Endothelial cell of umbilical vein (primary cell): ENCODE data around the gene CCBE1. TPM values are rescaled to one million over a fixed set of nuclear protein-coding genes. Genes with fewer than 3 reads are reported as not detected.

Experiments
- BruUV-seq: library from RNA; stranded (reverse); fragments of 400-500 nt; replicated peaks from 2 replicates; lab custom pipeline; 2021; lab: Mats Ljungman, UMichigan
- CTCF ChIA-PET: fragments of 300-600, 350-600 bp; sonication (Branson Sonifier 250); formaldehyde crosslinking; loops from one replicate; lab custom pipeline; 2021; ENCODE audit warnings: antibody characterized with exemption, inconsistent platforms; lab: Charles Lee
- POLR2A ChIA-PET: fragments of 300-600, 350-600 bp; sonication (Branson Sonifier 250); formaldehyde crosslinking; loops from one replicate; lab custom pipeline; 2021; ENCODE audit warnings: antibody characterized with exemption, inconsistent platforms; lab: Charles Lee
- DNase-seq: peaks from one replicate; pipeline ENCODE4 v3.0.0-alpha.2; 2011; ENCODE audit warnings: low read depth, low spot score
- FAIRE-seq: peaks from 2 replicates; lab custom pipeline; 2011; peaks lifted over from hg19 to GRCh38; lab: Jason Lieb, UNC
- H2AFZ ChIP-seq: 2 replicates; pipeline ENCODE4 v1.6.0; 2012; ENCODE audit warnings: low read depth, low read length, control low read depth, inconsistent platforms
- H3K27ac ChIP-seq: 2 replicates; pipeline ENCODE4 v1.5.1; 2011; ENCODE audit warnings: low read depth, mild to moderate bottlenecking, control low read depth, low read length, moderate library complexity; ENCODE audit not compliant: insufficient read depth
- H3K27me3 ChIP-seq, 2 experiments: 2 replicates each; pipeline versions ENCODE4 v1.6.0 to v1.6.1; 2011; ENCODE audit warnings: low read length in 2 of 2, mixed read lengths in 1 of 2; ENCODE audit not compliant: control insufficient read depth in 2 of 2, insufficient read depth in 2 of 2
- H3K36me3 ChIP-seq, 2 experiments: 2 replicates in 1 of 2; 3 replicates in 1 of 2; pipeline ENCODE4 v1.5.1; 2011; ENCODE audit warnings: low read length in 2 of 2, mild to moderate bottlenecking in 1 of 2, moderate library complexity in 1 of 2; ENCODE audit not compliant: control insufficient read depth in 2 of 2, insufficient read depth in 2 of 2; ENCODE audit errors: extremely low read depth in 1 of 2
- H3K4me1 ChIP-seq: 3 replicates; pipeline ENCODE4 v1.5.1; 2011; ENCODE audit warnings: mild to moderate bottlenecking, low read length; ENCODE audit not compliant: control insufficient read depth, insufficient read depth; ENCODE audit errors: extremely low read depth
- H3K4me2 ChIP-seq: 2 replicates; pipeline ENCODE4 v1.6.1; 2011; ENCODE audit warnings: low read length, control low read depth, mixed read lengths; ENCODE audit not compliant: insufficient read depth
- H3K4me3 ChIP-seq, 3 experiments: fragments of 200-600 bp in 1 of 3; sonication (generic), shearing (Covaris generic) in 1 of 3; replicated peaks in 1 of 3; 2 replicates each; pipeline ENCODE4 v1.5.1; 2011 to 2016; ENCODE audit warnings: control low read depth in 3 of 3, low read length in 3 of 3, mild to moderate bottlenecking in 2 of 3, inconsistent platforms in 1 of 3, low read depth in 1 of 3, moderate library complexity in 1 of 3; ENCODE audit not compliant: insufficient read depth in 1 of 3
- H3K79me2 ChIP-seq: 2 replicates; pipeline ENCODE4 v1.6.0; 2012; ENCODE audit warnings: low read length, inconsistent platforms; ENCODE audit not compliant: control insufficient read depth, insufficient read depth
- H3K9ac ChIP-seq: replicated peaks from 2 replicates; pipeline ENCODE3; 2011; ENCODE audit warnings: low read length, control low read depth; ENCODE audit not compliant: insufficient read depth; ENCODE audit errors: extremely low read depth
- H3K9me1 ChIP-seq: replicated peaks from 3 replicates; pipeline ENCODE4 v1.6.0; 2011; ENCODE audit warnings: mild to moderate bottlenecking, low read length; ENCODE audit not compliant: control insufficient read depth, insufficient read depth; ENCODE audit errors: extremely low read depth
- H3K9me3 ChIP-seq: replicated peaks from 2 replicates; pipeline ENCODE4 v1.5.1; 2012; ENCODE audit warnings: low read length, inconsistent platforms; ENCODE audit not compliant: control insufficient read depth, insufficient read depth
- H4K20me1 ChIP-seq: replicated peaks from 2 replicates; pipeline ENCODE3; 2011; ENCODE audit warnings: mild to moderate bottlenecking, low read length; ENCODE audit not compliant: control insufficient read depth, insufficient read depth; ENCODE audit errors: extremely low read depth
- EZH2 ChIP-seq: IDR thresholded peaks from 2 replicates; pipeline ENCODE4 v1.6.1; 2012; ENCODE audit warnings: borderline replicate concordance, low read depth, mild to moderate bottlenecking, moderate library complexity, low read length, inconsistent platforms; ENCODE audit not compliant: severe bottlenecking
- FOS ChIP-seq: IDR thresholded peaks from 2 replicates; pipeline ENCODE4 v1.6.1; 2011; ENCODE audit warnings: mild to moderate bottlenecking, low read length, moderate library complexity, borderline replicate concordance; ENCODE audit not compliant: insufficient read depth
- GATA2 ChIP-seq: IDR thresholded peaks from 2 replicates; pipeline ENCODE4 v1.7.0; 2011; ENCODE audit warnings: low read depth, mild to moderate bottlenecking, moderate library complexity, mixed read lengths, low read length; ENCODE audit not compliant: insufficient read length, insufficient read depth
- JUN ChIP-seq: IDR thresholded peaks from 2 replicates; pipeline ENCODE4 v1.6.1; 2011; ENCODE audit warnings: borderline replicate concordance, low read depth; ENCODE audit not compliant: insufficient read length, insufficient read depth
- MYC ChIP-seq: IDR thresholded peaks from one replicate; pipeline ENCODE4 v1.6.1; 2011; ENCODE audit warnings: mild to moderate bottlenecking, low read depth, low read length
- POLR2A ChIP-seq: IDR thresholded peaks from 2 replicates; pipeline ENCODE4 v1.6.1; 2012; ENCODE audit warnings: low read depth, mild to moderate bottlenecking, control low read depth, low read length
- POLR2AphosphoS5 ChIP-seq: IDR thresholded peaks from 2 replicates; pipeline ENCODE4 v1.6.1; 2012; ENCODE audit warnings: low read depth, mild to moderate bottlenecking, control low read depth, low read length, moderate library complexity; ENCODE audit not compliant: insufficient read depth
- dilution Hi-C: fragments of 300-500 bp; cut with MboI; formaldehyde crosslinking; loops from one replicate; pipeline ENCODE4 v1.15.0; 2019; ENCODE audit warnings: low sequenced_read_pairs; ENCODE audit not compliant: extremely low pct_ligation_motif_present
- intact Hi-C: fragments of 100-400 bp; cut with micrococcal nuclease; formaldehyde crosslinking; loops from one replicate; pipeline ENCODE4 v1.10.0; 2022
- polyA plus RNA-seq, 4 experiments: library from polyadenylated mRNA; depleted of rRNA in 3 of 4; stranded (reverse) in 3 of 4; unstranded in 1 of 4; fragments of >200 nt; gene quantifications; 2 replicates each; pipeline versions ENCODE4 v1.2.1 to v1.2.3, GENCODE V29; 2011 to 2012; ENCODE audit warnings: missing spikeins in 1 of 4
- total RNA-seq: library from RNA; stranded (reverse); gene quantifications from 2 replicates; pipeline ENCODE4 v1.2.3, GENCODE V29; 2021
- TF ChIP-seq, protein P1 (sequence below): IDR thresholded peaks from 2 replicates; pipeline ENCODE4 v1.6.1; 2011; ENCODE audit not compliant: insufficient read depth, insufficient read length
- TF ChIP-seq, protein P2 (sequence below), 2 donors: IDR thresholded peaks; 1 replicate in 1 of 2; 2 replicates in 1 of 2; pipeline ENCODE4 v1.5.1; 2011; ENCODE audit warnings: low read length in 2 of 2, mild to moderate bottlenecking in 2 of 2, moderate library complexity in 2 of 2, control low read depth in 1 of 2, inconsistent platforms in 1 of 2, low read depth in 1 of 2; ENCODE audit not compliant: insufficient read depth in 1 of 2; ENCODE audit errors: extremely low read depth in 1 of 2

The CCBE1 gene
- total and polyA plus RNA-seq, 2 donors (not counting 3 experiments of a cell fraction or from before 2014, with no cell fraction given): 0.04 TPM; not detected in 1

DNA sequence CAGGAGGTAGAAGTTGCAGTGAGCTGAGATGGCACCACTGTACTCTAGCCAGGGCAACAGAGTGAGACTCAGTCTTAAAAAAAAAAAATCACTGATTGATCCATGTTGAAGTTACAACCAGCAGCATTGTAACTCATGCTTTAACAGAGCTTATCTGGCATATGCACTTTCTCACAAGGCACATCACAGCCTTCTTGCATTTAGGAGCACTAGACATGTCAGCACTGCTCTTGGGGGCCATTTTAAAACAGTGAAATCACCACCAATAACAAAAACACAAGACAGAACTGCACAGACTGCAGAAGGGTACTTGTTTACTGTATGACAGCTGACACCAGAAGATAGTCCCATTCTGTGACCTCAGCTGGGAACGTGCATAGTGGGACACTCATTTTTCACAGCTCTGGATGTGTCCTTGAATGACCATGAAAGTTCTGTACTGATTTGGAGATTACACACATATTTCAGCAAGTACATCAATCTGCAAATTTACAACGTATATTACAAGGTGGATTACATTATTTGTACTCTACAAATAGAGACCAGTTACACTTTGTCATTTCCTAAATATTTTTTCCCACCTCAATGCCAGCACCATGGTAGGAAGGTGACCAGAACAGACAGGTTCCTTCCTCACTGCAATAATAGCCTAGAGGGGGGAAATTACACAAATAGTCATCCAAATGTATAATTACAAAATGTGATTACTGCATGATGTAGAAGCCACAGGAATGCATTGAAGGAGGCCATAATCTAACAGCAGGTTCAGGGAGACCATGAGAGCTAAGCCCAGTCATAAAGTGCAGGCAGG, 35.1 kb downstream of the CCBE1 start:
- no peaks in the 10 kb centered on the region for H3K9me1 ChIP-seq
- no peaks in the 10 kb centered on the region for H3K9me3 ChIP-seq
- intact Hi-C loops (no loop called here), dilution Hi-C loops (no loop called here)
- no peak overlapping the region for H3K4me3 ChIP-seq
- H3K4me2 ChIP-seq: no peak overlapping the region
- DNase-seq (no peak), FAIRE-seq (no peak)
- ChIA-PET CTCF (interaction anchor here (0.7 to 1.5 kb wide), 2 partner anchors 27 to 31 kb away, joined by 3 to 4 read pairs; no protein-coding TSS in a partner anchor), POLR2A (no interaction called here)
- no peaks in the 10 kb centered on the region for H3K79me2 ChIP-seq
- TF ChIP-seq GATA2 (no peak), EZH2 (no peak), JUN (no peak), FOS (no peak), POLR2AphosphoS5 (no peak), MYC (no peak), POLR2A (no peak)
- TF ChIP-seq, protein P1, sequence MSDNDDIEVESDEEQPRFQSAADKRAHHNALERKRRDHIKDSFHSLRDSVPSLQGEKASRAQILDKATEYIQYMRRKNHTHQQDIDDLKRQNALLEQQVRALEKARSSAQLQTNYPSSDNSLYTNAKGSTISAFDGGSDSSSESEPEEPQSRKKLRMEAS: no peak
- TF ChIP-seq, protein P2, sequence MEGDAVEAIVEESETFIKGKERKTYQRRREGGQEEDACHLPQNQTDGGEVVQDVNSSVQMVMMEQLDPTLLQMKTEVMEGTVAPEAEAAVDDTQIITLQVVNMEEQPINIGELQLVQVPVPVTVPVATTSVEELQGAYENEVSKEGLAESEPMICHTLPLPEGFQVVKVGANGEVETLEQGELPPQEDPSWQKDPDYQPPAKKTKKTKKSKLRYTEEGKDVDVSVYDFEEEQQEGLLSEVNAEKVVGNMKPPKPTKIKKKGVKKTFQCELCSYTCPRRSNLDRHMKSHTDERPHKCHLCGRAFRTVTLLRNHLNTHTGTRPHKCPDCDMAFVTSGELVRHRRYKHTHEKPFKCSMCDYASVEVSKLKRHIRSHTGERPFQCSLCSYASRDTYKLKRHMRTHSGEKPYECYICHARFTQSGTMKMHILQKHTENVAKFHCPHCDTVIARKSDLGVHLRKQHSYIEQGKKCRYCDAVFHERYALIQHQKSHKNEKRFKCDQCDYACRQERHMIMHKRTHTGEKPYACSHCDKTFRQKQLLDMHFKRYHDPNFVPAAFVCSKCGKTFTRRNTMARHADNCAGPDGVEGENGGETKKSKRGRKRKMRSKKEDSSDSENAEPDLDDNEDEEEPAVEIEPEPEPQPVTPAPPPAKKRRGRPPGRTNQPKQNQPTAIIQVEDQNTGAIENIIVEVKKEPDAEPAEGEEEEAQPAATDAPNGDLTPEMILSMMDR (IDR thresholded peaks at IDR 0.05; ENCODE audit: extremely low read depth in 1 of 2, insufficient read depth in 1 of 2, low read depth in 1 of 2, low read length in 2 of 2): no peak
- no peaks in the 10 kb centered on the region for H3K27me3 ChIP-seq
- H3K9ac ChIP-seq: no peak overlapping the region
- no peaks in the 10 kb centered on the region for H3K4me1 ChIP-seq
- no peak overlapping the region for H2AFZ ChIP-seq
- no peaks in the 10 kb centered on the region for H4K20me1 ChIP-seq
- no peak overlapping the region for H3K27ac ChIP-seq
- no TSS peak for BruUV-seq
- no peaks in the 10 kb centered on the region for H3K36me3 ChIP-seq
